ENCODE results near the gene OCEL1.

OCEL1 gene

GRCh38 chr19:17215127-17215971 lies 10.7 kb upstream of the OCEL1 start, which contains the start of gene USE1:
USE1 (plus strand) TSS chr19:17215357; CDS start chr19:17215406, 49 bp downstream.
- peak; percentile 81 to 92 for DNase-seq (ENCODE audit: low read depth in 1 of 2, low spot score in 1 of 2)
- no peak for TF ChIP-seq JUND (IDR thresholded peaks at IDR 0.05; ENCODE audit: low read depth)
- in situ Hi-C loops (cut with HindIII; ENCODE audit: low pct_unique_long_range_greater_than_20kb, low sequenced_read_pairs) = no loop called here

- in situ Hi-C loops (cut with HindIII; ENCODE audit: low pct_unique_long_range_greater_than_20kb, low sequenced_read_pairs) = no loop called here
- no peak for DNase-seq (ENCODE audit: low read depth in 1 of 2, low spot score in 1 of 2)
- no peak for TF ChIP-seq JUND (IDR thresholded peaks at IDR 0.05; ENCODE audit: low read depth)
Measured at GRCh38 chr19:17216058-17216670, 9.9 kb upstream of the OCEL1 start.

- in situ Hi-C loops (cut with HindIII; ENCODE audit: low pct_unique_long_range_greater_than_20kb, low sequenced_read_pairs) = no loop called here
- TF ChIP-seq JUND (IDR thresholded peaks at IDR 0.05; ENCODE audit: low read depth) = no peak
- no peak for DNase-seq (ENCODE audit: low read depth in 1 of 2, low spot score in 1 of 2)
Measured at GRCh38 chr19:17219286-17219685, 6.7 kb upstream of the OCEL1 start.

- no peak for DNase-seq (ENCODE audit: low read depth in 1 of 2, low spot score in 1 of 2)
- in situ Hi-C loops (cut with HindIII; ENCODE audit: low pct_unique_long_range_greater_than_20kb, low sequenced_read_pairs) = no loop called here
- TF ChIP-seq JUND (IDR thresholded peaks at IDR 0.05; ENCODE audit: low read depth) = no peak
Measured at GRCh38 chr19:17220207-17220758, 5.7 kb upstream of the OCEL1 start.

- in situ Hi-C loops (cut with HindIII; ENCODE audit: low pct_unique_long_range_greater_than_20kb, low sequenced_read_pairs) = no loop called here
- no peak for DNase-seq (ENCODE audit: low read depth in 1 of 2, low spot score in 1 of 2)
- TF ChIP-seq JUND (IDR thresholded peaks at IDR 0.05; ENCODE audit: low read depth) = no peak
Measured at GRCh38 chr19:17225053-17225452, 973 bp upstream of the OCEL1 start.

- DNase-seq (ENCODE audit: low read depth in 1 of 2, low spot score in 1 of 2) = no peak
- no peak for TF ChIP-seq JUND (IDR thresholded peaks at IDR 0.05; ENCODE audit: low read depth)
- in situ Hi-C loops (cut with HindIII; ENCODE audit: low pct_unique_long_range_greater_than_20kb, low sequenced_read_pairs) = no loop called here
Measured at GRCh38 chr19:17227798-17228367, 1.9 kb downstream of the OCEL1 start.

GRCh38 chr19:17229890-17230289 lies 3.9 kb downstream of the OCEL1 start:
- no peak for TF ChIP-seq JUND (IDR thresholded peaks at IDR 0.05; ENCODE audit: low read depth)
- in situ Hi-C loops (cut with HindIII; ENCODE audit: low pct_unique_long_range_greater_than_20kb, low sequenced_read_pairs) = no loop called here
- no peak for DNase-seq (ENCODE audit: low read depth in 1 of 2, low spot score in 1 of 2)

GRCh38 chr19:17232258-17232657 lies 6.2 kb downstream of the OCEL1 start:
- in situ Hi-C loops (cut with HindIII; ENCODE audit: low pct_unique_long_range_greater_than_20kb, low sequenced_read_pairs) = no loop called here
- DNase-seq (ENCODE audit: low read depth in 1 of 2, low spot score in 1 of 2) = no peak
- TF ChIP-seq JUND (IDR thresholded peaks at IDR 0.05; ENCODE audit: low read depth) = no peak

GRCh38 chr19:17234911-17235299 lies 8.9 kb downstream of the OCEL1 start:
- in situ Hi-C loops (cut with HindIII; ENCODE audit: low pct_unique_long_range_greater_than_20kb, low sequenced_read_pairs) = no loop called here
- no peak for DNase-seq (ENCODE audit: low read depth in 1 of 2, low spot score in 1 of 2)
- no peak for TF ChIP-seq JUND (IDR thresholded peaks at IDR 0.05; ENCODE audit: low read depth)

- no peak for DNase-seq (ENCODE audit: low read depth in 1 of 2, low spot score in 1 of 2)
- TF ChIP-seq JUND (IDR thresholded peaks at IDR 0.05; ENCODE audit: low read depth) = no peak
- in situ Hi-C loops (cut with HindIII; ENCODE audit: low pct_unique_long_range_greater_than_20kb, low sequenced_read_pairs) = no loop called here
Measured at GRCh38 chr19:17235300-17235970, 9.4 kb downstream of the OCEL1 start.

- in situ Hi-C loops (cut with HindIII; ENCODE audit: low pct_unique_long_range_greater_than_20kb, low sequenced_read_pairs) = no loop called here
- no peak for TF ChIP-seq JUND (IDR thresholded peaks at IDR 0.05; ENCODE audit: low read depth)
- DNase-seq (ENCODE audit: low read depth in 1 of 2, low spot score in 1 of 2) = no peak
Measured at GRCh38 chr19:17235971-17236777, 10.1 kb downstream of the OCEL1 start.
